HUDEP-2 (cell line): ENCODE results near the gene PGM2L1.
A peak's percentile ranks its signal among the peaks of the same experiment; 100 is the strongest.
"Not testable (repeated sequence)": the region's sequence is repeated elsewhere in the genome, so short reads cannot be mapped to it uniquely, and the experiment has no call there.

Source experiments
- DNase-seq, 76 experiments: peaks; one replicate each; lab custom pipeline; 2025; ENCODE audit not compliant: unreplicated experiment in 76 of 76; lab: John Stamatoyannopoulos, UW

PGM2L1 gene

GRCh38 chr11:74398244-74399159 lies at the start of gene PGM2L1:
TSS of gene PGM2L1 (minus strand) at chr11:74398433. CDS start at chr11:74398161, 272 bp downstream.
- DNase-seq, result peak; percentile 35 to 97 (median 88)

GRCh38 chr11:74447720-74448119 lies 49.5 kb upstream of the PGM2L1 start:
- no peak for DNase-seq

GRCh38 chr11:74446532-74446938 lies 48.3 kb upstream of the PGM2L1 start:
- no peak for DNase-seq

- no peak for DNase-seq
Observed at GRCh38 chr11:74444173-74444826, 46.1 kb upstream of the PGM2L1 start.

GRCh38 chr11:74443071-74443864 lies 45.0 kb upstream of the PGM2L1 start:
- peak in 1 of 76 experiments; percentile 10 for DNase-seq

- DNase-seq, result no peak
Observed at GRCh38 chr11:74442636-74443035, 44.4 kb upstream of the PGM2L1 start.

- DNase-seq, result peak in 18 of 76 experiments; percentile 9 to 50 (median 24)
Observed at GRCh38 chr11:74438681-74439080, 40.4 kb upstream of the PGM2L1 start.

GRCh38 chr11:74437441-74438042 lies 39.3 kb upstream of the PGM2L1 start:
- peak in 23 of 76 experiments; percentile 10 to 74 (median 36) for DNase-seq

- no peak for DNase-seq
Observed at GRCh38 chr11:74434528-74434927, 36.3 kb upstream of the PGM2L1 start.

- no peak for DNase-seq
Observed at GRCh38 chr11:74429205-74429604, 31.0 kb upstream of the PGM2L1 start.

GRCh38 chr11:74427384-74427886 lies 29.2 kb upstream of the PGM2L1 start:
- DNase-seq, result no peak

- no peak for DNase-seq
Observed at GRCh38 chr11:74425100-74425499, 26.9 kb upstream of the PGM2L1 start.

- no peak for DNase-seq
Observed at GRCh38 chr11:74418509-74418895, 20.3 kb upstream of the PGM2L1 start.

GRCh38 chr11:74417860-74418508 lies 19.8 kb upstream of the PGM2L1 start:
- no peak for DNase-seq

GRCh38 chr11:74417379-74417804 lies 19.2 kb upstream of the PGM2L1 start:
- no peak for DNase-seq

GRCh38 chr11:74416974-74417373 lies 18.7 kb upstream of the PGM2L1 start:
- DNase-seq, result not testable (repeated sequence)

GRCh38 chr11:74412733-74413359 lies 14.6 kb upstream of the PGM2L1 start:
- DNase-seq, result no peak

GRCh38 chr11:74412321-74412720 lies 14.1 kb upstream of the PGM2L1 start:
- DNase-seq, result no peak

GRCh38 chr11:74409633-74410032 lies 11.4 kb upstream of the PGM2L1 start:
- DNase-seq, result no peak
